GM12872 (cell line): ENCODE data around the gene SLC5A1.

Experiments
- CTCF ChIP-seq: IDR thresholded peaks from 3 replicates; pipeline ENCODE4 v1.5.1; 2011; ENCODE audit warnings: low read depth, mild to moderate bottlenecking, low read length, moderate library complexity; ENCODE audit not compliant: insufficient read depth

The SLC5A1 gene

GRCh38 chr22:32042924-32043323 is at the start of gene SLC5A1:
SLC5A1 (plus strand) TSS chr22:32043261; CDS start chr22:32043282, 21 bp downstream.
- no peak for TF ChIP-seq CTCF

- TF ChIP-seq CTCF, result no peak
Measured at GRCh38 chr22:31995046-31995445, 48.0 kb upstream of the SLC5A1 start.

- TF ChIP-seq CTCF, result no peak
Measured at GRCh38 chr22:31995807-31996206, 47.3 kb upstream of the SLC5A1 start.

- TF ChIP-seq CTCF, result no peak
Measured at GRCh38 chr22:31998784-31999385, 44.2 kb upstream of the SLC5A1 start.

GRCh38 chr22:32000181-32000580 is 42.9 kb upstream of the SLC5A1 start:
- TF ChIP-seq CTCF, result no peak

GRCh38 chr22:32005453-32005852 is 37.6 kb upstream of the SLC5A1 start:
- TF ChIP-seq CTCF, result no peak

DNA sequence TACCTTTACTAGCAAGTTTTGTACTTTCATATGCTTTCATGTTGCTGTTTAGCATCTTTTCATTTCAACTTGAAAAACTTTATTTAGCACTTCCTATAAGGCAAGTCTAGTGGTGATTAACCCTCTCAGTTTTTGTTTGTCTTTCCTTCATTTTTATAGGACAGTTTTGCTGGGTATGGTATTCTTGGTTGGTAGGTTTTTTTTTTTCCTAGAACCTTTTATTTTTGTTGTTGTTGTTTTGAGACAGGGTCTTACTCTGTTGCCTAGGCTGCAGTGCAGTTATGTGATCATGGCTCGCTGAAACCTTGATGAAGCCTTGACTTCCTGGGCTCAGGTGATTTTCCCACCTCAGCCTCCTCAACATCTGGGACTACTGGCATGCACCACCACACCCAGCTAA is 29.9 kb upstream of the SLC5A1 start:
- no peak for TF ChIP-seq CTCF

DNA sequence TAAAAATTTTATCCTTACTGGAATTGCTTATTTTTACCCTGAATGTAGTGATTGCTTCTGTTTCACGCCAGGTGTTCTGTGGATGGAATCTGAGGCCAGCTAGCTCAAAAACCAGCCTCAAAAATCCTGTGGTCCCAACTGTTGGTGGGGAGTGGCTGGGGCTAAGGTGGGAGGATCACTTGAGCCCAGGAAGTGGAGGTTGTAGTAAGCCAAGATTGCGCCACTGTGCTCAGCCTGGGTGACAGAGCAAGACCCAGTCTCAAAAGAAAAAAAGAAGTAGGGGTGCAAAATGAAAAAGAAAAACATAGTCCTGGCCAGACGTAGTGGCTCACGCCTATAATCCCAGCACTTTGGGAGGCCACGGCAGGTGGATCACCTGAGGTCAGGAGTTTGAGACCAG is 27.0 kb upstream of the SLC5A1 start:
- TF ChIP-seq CTCF, result no peak
